Left kidney (tissue), 2 donors: ENCODE results near the gene EXOC6. TPM values are rescaled to one million over a fixed set of nuclear protein-coding genes. Genes with fewer than 3 reads are reported as not detected.

ENCODE experiments used
- DNase-seq: peaks from one replicate; pipeline ENCODE4 v3.0.0-alpha.2; 2013
- polyA plus RNA-seq: library from polyadenylated mRNA; unstranded; fragments of 120-200 nt; gene quantifications from one replicate; pipeline ENCODE4 v1.2.1, GENCODE V29; 2013; ENCODE audit not compliant: insufficient read length

The EXOC6 gene
- polyA plus RNA-seq, 1 donor, result 19.3 TPM

- no peak for DNase-seq
Observed at GRCh38 chr10:93023013-93023650, 174.8 kb downstream of the EXOC6 start.

GRCh38 chr10:93026072-93026471 lies 177.8 kb downstream of the EXOC6 start:
- no peak for DNase-seq

GRCh38 chr10:93027508-93027907 lies 179.2 kb downstream of the EXOC6 start:
- no peak for DNase-seq

- DNase-seq, result no peak
Observed at GRCh38 chr10:93028883-93029282, 180.6 kb downstream of the EXOC6 start.

- DNase-seq, result no peak
Observed at GRCh38 chr10:93030409-93030808, 182.1 kb downstream of the EXOC6 start.

DNA sequence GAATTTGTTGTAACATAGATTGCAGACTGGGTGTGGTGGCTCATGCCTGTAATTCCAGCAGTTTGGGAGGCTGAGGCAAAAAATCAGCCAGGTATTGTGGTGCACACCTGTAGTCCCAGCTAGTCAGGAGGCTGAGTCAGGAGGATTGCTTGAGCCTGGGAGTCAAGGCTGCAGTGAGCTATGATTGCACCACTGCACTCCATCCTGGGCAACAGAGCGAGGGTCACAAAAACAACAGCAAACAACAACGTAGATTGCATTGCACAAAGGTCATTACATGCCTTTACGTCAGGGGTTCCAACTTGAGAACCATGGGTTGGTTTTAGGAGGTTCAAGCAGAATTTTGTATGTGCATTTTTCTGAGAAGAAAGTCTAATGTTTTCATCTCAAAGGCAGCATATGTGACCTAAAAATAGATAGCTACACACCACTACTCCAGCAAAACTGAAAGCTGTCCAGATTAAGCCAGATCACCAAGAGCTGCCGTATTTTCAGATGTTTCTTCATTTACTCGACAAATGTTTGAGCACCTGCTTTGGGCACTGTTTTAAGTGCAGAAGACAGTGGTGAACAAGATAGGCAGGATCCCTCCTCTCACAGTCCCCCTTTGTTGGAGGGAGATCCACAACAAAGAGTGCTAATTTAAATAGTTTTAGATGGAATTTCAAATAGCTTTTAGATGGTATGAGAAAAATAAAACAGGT lies 183.9 kb downstream of the EXOC6 start:
- DNase-seq, result no peak

GRCh38 chr10:93032809-93033137 lies 184.5 kb downstream of the EXOC6 start:
- DNase-seq, result no peak

GRCh38 chr10:93034426-93034825 lies 186.1 kb downstream of the EXOC6 start:
- no peak for DNase-seq

GRCh38 chr10:93039110-93039509 lies 190.8 kb downstream of the EXOC6 start:
- DNase-seq, result no peak

GRCh38 chr10:93039721-93040120 lies 191.4 kb downstream of the EXOC6 start:
- DNase-seq, result no peak

DNA sequence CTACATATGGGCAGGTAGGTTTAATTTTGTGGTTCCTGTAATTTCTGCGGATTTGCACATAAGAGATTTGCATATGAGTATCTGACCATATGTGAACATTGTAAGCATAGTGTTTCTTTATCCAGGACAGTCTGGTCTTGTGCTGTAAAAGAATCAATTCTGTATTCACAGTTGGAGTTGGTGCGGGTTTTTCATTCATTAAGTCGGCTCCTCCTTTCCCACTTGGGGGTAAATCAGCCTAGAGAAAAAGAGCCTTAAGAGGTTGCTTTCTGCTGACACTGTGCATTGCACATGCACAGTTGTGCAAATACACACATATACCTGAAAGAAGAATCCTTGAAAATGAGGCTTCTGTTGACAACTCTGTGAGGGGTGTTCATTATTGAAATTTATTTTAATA lies 206.2 kb downstream of the EXOC6 start:
- no peak for DNase-seq

DNA sequence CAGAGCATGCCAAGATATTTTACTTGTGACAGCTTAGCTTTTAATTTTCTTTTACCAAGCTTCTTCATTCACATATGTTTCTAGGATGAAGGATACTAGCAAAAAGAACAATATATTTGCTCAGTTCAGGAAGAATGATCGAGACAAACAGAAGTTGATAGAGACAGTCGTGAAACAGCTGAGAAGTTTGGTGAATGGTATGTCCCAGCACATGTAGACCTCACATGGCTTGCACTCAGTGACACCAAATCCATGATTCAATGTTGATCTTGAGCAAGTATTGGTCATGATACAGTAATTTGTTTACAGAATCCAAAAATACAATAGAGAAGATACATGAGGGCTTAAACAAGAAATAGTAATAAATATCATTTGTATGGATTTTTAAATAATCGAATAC lies 209.8 kb downstream of the EXOC6 start:
- no peak for DNase-seq

DNA sequence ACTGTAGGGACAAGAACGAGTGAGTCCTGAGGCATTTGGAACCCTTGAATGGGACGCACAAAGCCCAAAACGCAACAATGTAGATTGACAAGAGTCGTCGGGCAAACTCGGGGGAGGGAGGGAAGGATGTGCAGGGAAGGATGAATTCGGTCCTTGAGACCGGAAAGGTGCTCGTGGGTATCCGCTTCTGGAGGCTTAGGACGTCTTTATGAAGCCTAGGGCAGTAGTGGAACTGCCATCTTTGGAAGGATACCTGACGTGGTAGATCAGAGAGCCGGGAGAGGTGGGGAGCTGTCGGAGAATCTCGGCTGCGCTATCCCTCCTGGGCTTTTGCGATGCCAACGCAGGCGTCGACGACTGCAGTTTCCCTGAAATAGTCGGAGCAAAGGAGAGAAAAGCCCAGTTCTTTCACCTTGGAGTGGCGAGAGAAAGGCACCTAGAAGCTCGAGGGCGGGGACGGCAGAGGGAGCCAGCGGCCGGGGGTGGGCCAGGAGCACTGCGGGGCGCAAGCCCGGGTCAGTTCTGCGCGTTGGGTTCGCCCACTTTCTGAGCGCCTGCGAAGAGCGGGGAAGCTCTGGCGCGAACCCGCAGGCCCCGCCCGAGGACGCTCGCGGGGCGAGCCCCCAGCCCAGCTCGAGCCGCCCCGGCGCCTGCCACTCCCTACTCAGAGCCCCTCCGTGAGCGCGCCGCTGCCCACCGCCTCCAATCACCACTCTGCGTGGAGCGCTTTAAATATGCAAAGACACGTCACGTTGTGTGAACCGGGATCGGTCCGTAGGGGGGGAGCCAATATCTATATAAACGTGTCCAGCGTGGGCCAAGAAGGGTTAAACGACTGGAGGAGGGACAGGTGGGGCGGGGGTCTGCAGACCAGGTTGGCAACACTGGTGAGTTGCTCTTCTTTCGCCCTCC lies 211.9 kb downstream of the EXOC6 start, which contains the start of gene CYP26C1:
CYP26C1 (plus strand) TSS at position 824 of the 912 bp plus-strand sequence. CDS start 466 bp downstream, outside the sequence.
- DNase-seq, result no peak

- DNase-seq, result no peak
Observed at GRCh38 chr10:93060887-93061593, 212.7 kb downstream of the EXOC6 start.

GRCh38 chr10:93061594-93062513 lies 213.5 kb downstream of the EXOC6 start:
- no peak for DNase-seq

DNA sequence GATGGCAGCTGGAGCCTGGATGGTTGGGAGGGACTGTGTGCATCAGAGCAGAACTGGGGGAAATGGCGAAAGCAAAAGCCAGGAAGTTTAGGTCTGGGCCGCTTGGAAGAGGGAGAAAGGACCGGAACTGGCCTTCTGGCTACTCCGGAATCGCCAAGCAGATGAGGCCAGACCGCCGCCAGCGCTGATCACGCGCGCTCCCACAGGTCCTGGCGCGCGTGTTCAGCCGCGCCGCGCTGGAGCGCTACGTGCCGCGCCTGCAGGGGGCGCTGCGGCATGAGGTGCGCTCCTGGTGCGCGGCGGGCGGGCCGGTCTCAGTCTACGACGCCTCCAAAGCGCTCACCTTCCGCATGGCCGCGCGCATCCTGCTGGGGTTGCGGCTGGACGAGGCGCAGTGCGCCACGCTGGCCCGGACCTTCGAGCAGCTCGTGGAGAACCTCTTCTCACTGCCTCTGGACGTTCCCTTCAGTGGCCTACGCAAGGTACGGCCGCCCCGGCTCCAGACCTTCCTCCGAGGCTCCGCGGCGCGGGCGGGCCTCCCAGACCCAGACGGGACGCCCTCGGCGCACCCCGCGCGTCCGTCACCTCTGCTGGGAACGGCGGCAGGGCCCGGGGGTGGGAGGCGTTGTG lies 214.3 kb downstream of the EXOC6 start:
- DNase-seq, result no peak

- DNase-seq, result no peak
Observed at GRCh38 chr10:93063144-93063976, 215.0 kb downstream of the EXOC6 start.

GRCh38 chr10:93063977-93064660 lies 215.8 kb downstream of the EXOC6 start:
- DNase-seq, result no peak
